H1 (cell line): ENCODE results near the gene SSPN. TPM values are rescaled to one million over a fixed set of nuclear protein-coding genes. Genes with fewer than 3 reads are reported as not detected.

ENCODE experiments used
- CHD7 ChIP-seq: fragments of 300-600 bp; sonication (generic); IDR thresholded peaks from 2 replicates; pipeline ENCODE4 v1.7.1; 2012; ENCODE audit warnings: low read length, moderate library complexity, mild to moderate bottlenecking, inconsistent platforms; ENCODE audit not compliant: insufficient replicate concordance
- MAFK ChIP-seq: IDR thresholded peaks from 2 replicates; pipeline ENCODE4 v1.6.1; 2012; ENCODE audit warnings: low read depth, mild to moderate bottlenecking, improper control_type of control experiment, low read length
- SIX5 ChIP-seq: IDR thresholded peaks from 2 replicates; pipeline ENCODE4 v1.6.1; 2011; ENCODE audit warnings: mild to moderate bottlenecking, low read depth, low read length
- polyA plus RNA-seq, 7 experiments: library from polyadenylated mRNA; depleted of rRNA in 3 of 7; stranded (reverse) in 5 of 7; unstranded in 2 of 7; fragments of >200 nt in 5 of 7; fragments of 200-250 nt in 2 of 7; gene quantifications; 1 replicate in 5 of 7; 2 replicates in 1 of 7; 4 replicates in 1 of 7; pipeline versions ENCODE4 v1.2.1 to v1.2.3, GENCODE V29; 2011 to 2013; ENCODE audit warnings: missing spikeins in 2 of 7, mixed read lengths in 2 of 7
- total RNA-seq: library from RNA; stranded (reverse); fragmentation: NEBNext Ultra II Directional; extraction: Animal tissue kit (Norgen Biotek cat#: 25700); gene quantifications from 2 replicates; pipeline ENCODE4 v1.2.1, GENCODE V29; 2021
- TF ChIP-seq, protein P1 (sequence below): IDR thresholded peaks from 2 replicates; pipeline ENCODE4 v1.6.1; 2011; ENCODE audit warnings: low read depth, mild to moderate bottlenecking, low read length; ENCODE audit not compliant: insufficient read depth

SSPN gene
- total and polyA plus RNA-seq, 2 of the 8 experiments (the other 6 are each of a cell fraction or from before 2014, with no cell fraction given), result 0.86 to 1.8 TPM

GRCh38 chr12:26212396-26212795 lies 17.0 kb downstream of the SSPN start (continued):
- TF ChIP-seq CHD7 (no peak), MAFK (no peak), SIX5 (no peak)
- TF ChIP-seq, protein P1, sequence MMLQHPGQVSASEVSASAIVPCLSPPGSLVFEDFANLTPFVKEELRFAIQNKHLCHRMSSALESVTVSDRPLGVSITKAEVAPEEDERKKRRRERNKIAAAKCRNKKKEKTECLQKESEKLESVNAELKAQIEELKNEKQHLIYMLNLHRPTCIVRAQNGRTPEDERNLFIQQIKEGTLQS, result no peak
